ENCODE data around the gene PLA2G4B. TPM values are rescaled to one million over a fixed set of nuclear protein-coding genes. Genes with fewer than 3 reads are reported as not detected.

Gene PLA2G4B
- total and polyA plus RNA-seq, 2 of the 8 experiments (the other 6 are each of a cell fraction or from before 2014, with no cell fraction given): 4.2 to 9.2 TPM

DNA sequence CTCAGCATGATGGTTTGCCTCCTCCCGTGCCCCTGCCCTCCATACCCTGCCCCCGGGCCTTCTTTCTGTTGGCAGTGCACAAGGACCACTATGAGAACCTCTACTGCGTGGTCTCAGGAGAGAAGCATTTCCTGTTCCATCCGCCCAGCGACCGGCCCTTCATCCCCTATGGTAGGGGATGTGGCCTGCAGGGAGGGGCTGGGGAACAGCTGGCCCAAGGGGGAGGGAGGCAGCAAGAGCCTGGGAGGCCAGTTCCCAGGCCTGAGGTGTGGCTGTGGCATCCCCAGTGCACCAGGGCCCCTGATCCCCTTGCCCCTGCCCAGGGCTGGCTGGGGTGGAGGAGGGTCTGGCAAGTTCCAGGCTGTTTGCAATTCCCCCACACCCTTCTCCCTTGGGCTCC, 2.6 kb upstream of the PLA2G4B start:
- H4K20me1 ChIP-seq (replicated peaks in 1 of 2; ENCODE audit: control insufficient read depth in 1 of 2, insufficient read depth in 2 of 2, low read length in 2 of 2): peaks cover 0 to 14% of the 10 kb centered on the region in 2 experiments
- no peak overlapping the region for H3K23ac ChIP-seq (ENCODE audit: insufficient read length)
- no peak overlapping the region for H3K14ac ChIP-seq (ENCODE audit: insufficient read length)
- no peak for FAIRE-seq
- H2BK120ac ChIP-seq (replicated peaks; ENCODE audit: low read depth, low read length): no peak overlapping the region
- no peak overlapping the region for H2BK12ac ChIP-seq (ENCODE audit: low read depth, low read length)
- no peak overlapping the region for H3K4me3 ChIP-seq (ENCODE audit: extremely low read depth in 1 of 4, insufficient read depth in 2 of 4, low read depth in 3 of 4, low read length in 4 of 4)
- H3K9me3 ChIP-seq (ENCODE audit: insufficient read depth in 2 of 2, low read depth in 1 of 2, low read length in 1 of 2): no peaks in the 10 kb centered on the region
- H3K4me2 ChIP-seq (ENCODE audit: insufficient read depth in 1 of 2, low read depth in 2 of 2, low read length in 2 of 2): no peak overlapping the region
- H4K91ac ChIP-seq (replicated peaks; ENCODE audit: insufficient read length, low read length): no peak overlapping the region
- 96% methylated on average over 6 of the region's 6 CpGs; no CpG with 5 or more reads in 1 of the 2 experiments for WGBS, 2 experiments (ENCODE audit: extremely low coverage in 1 of 2, insufficient coverage in 1 of 2, insufficient read length in 1 of 2, insufficient replicate concordance in 2 of 2, low coverage in 1 of 2, low lambda C conversion rate in 2 of 2, missing lambda C conversion rate in 1 of 2)
- no peak overlapping the region for H4K8ac ChIP-seq (ENCODE audit: extremely low read depth, insufficient read depth, low read length)
- H3K79me1 ChIP-seq (ENCODE audit: low read depth, low read length): peaks cover 2% of the 10 kb centered on the region; the same call in 1 of the 2 replicates
- H2BK15ac ChIP-seq (ENCODE audit: low read length): no peak overlapping the region
- H3K79me2 ChIP-seq (ENCODE audit: control insufficient read depth in 1 of 2, insufficient read depth in 2 of 2, low read length in 2 of 2): no peaks in the 10 kb centered on the region
- no peak overlapping the region for H3K27ac ChIP-seq (ENCODE audit: low read depth, low read length)
- no peaks in the 10 kb centered on the region for H3K27me3 ChIP-seq (replicated peaks in 1 of 4; ENCODE audit: control insufficient read depth in 3 of 4, extremely low read depth in 1 of 4, insufficient read depth in 3 of 4, low read length in 3 of 4)
- H3K23me2 ChIP-seq (ENCODE audit: low read depth, low read length): no peaks in the 10 kb centered on the region
- H2BK5ac ChIP-seq (ENCODE audit: low read depth, low read length): no peak overlapping the region
- peaks cover 0 to 3% (median 0%) of the 10 kb centered on the region in 4 experiments; a peak in 4 of 8 replicates for H3K36me3 ChIP-seq (ENCODE audit: control insufficient read depth in 2 of 4, insufficient read depth in 4 of 4, low read length in 3 of 4)
- no peaks in the 10 kb centered on the region for H3K4me1 ChIP-seq (replicated peaks in 1 of 4; ENCODE audit: control insufficient read depth in 3 of 4, insufficient read depth in 4 of 4, low read length in 3 of 4)
- H3K9ac ChIP-seq (replicated peaks in 1 of 4; ENCODE audit: extremely low read depth in 1 of 4, low read depth in 3 of 4, low read length in 3 of 4): no peak overlapping the region
- H4K5ac ChIP-seq (ENCODE audit: insufficient read length, low read depth, low read length): no peak overlapping the region
- no peak for DNase-seq (ENCODE audit: low read depth in 1 of 2, low spot score in 2 of 2)
- ChIA-PET CTCF (ENCODE audit: partially characterized antibody) (interaction anchor here (1.1 kb wide), 1 partner anchor 22 kb away, joined by 3 read pairs; no protein-coding TSS in a partner anchor), POLR2A (ENCODE audit: partially characterized antibody) (interaction anchor here (0.9 kb wide), 1 partner anchor 8 kb away, joined by 3 read pairs; no protein-coding TSS in a partner anchor)
- H2AK5ac ChIP-seq (ENCODE audit: low read depth, low read length): no peak overlapping the region
- no peak overlapping the region for H3K4ac ChIP-seq (replicated peaks; ENCODE audit: insufficient read length, low read depth, low read length)
- no peak overlapping the region for H3K56ac ChIP-seq (replicated peaks; ENCODE audit: insufficient read length, low read depth, low read length)
- H2BK20ac ChIP-seq (ENCODE audit: low read length): no peak overlapping the region
- TF ChIP-seq TBP (IDR thresholded peaks at IDR 0.05; ENCODE audit: low read depth, low read length): no peak
- TF ChIP-seq JUND (IDR thresholded peaks at IDR 0.05; ENCODE audit: low read length): no peak
- TF ChIP-seq TCF12 (IDR thresholded peaks at IDR 0.05; ENCODE audit: low read depth, low read length): no peak
- no peak for TF ChIP-seq SAP30 (IDR thresholded peaks at IDR 0.05; ENCODE audit: insufficient read depth, insufficient replicate concordance, low read length)
- no peak for TF ChIP-seq EGR1 (IDR thresholded peaks at IDR 0.05; ENCODE audit: borderline replicate concordance, low read depth, low read length)
- no peak for TF ChIP-seq EZH2 (IDR thresholded peaks at IDR 0.05; ENCODE audit: low read depth, low read length, severe bottlenecking)
- no peak for TF ChIP-seq CEBPB (IDR thresholded peaks at IDR 0.05; ENCODE audit: low read depth, low read length)
- TF ChIP-seq, protein P1, sequence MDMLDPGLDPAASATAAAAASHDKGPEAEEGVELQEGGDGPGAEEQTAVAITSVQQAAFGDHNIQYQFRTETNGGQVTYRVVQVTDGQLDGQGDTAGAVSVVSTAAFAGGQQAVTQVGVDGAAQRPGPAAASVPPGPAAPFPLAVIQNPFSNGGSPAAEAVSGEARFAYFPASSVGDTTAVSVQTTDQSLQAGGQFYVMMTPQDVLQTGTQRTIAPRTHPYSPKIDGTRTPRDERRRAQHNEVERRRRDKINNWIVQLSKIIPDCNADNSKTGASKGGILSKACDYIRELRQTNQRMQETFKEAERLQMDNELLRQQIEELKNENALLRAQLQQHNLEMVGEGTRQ (IDR thresholded peaks at IDR 0.05; ENCODE audit: low read length): no peak
- TF ChIP-seq KDM1A (IDR thresholded peaks at IDR 0.05; ENCODE audit: borderline replicate concordance, low read length): no peak
- no peak overlapping the region for H3K18ac ChIP-seq (ENCODE audit: extremely low read depth, low read length)
- no peak overlapping the region for H2AFZ ChIP-seq (ENCODE audit: low read length)
